H9 (cell line): ENCODE measurements around the gene NINL. TPM values are rescaled to one million over a fixed set of nuclear protein-coding genes. Genes with fewer than 3 reads are reported as not detected.

Source experiments
- DNase-seq: peaks from one replicate; pipeline ENCODE4 v3.0.0-alpha.2; 2017
- H2AFZ ChIP-seq: one replicate; pipeline ENCODE4 v1.6.1; 2013; ENCODE audit warnings: mild to moderate bottlenecking, low read length, control low read depth, moderate library complexity
- H2AK5ac ChIP-seq: 2 replicates; pipeline ENCODE4 v1.6.1; 2013; ENCODE audit warnings: low read length, control low read depth, mixed read lengths; ENCODE audit not compliant: insufficient read length
- H2BK120ac ChIP-seq: one replicate; pipeline ENCODE4 v1.6.1; 2013; ENCODE audit warnings: low read depth, mild to moderate bottlenecking, low read length, control low read depth, inconsistent platforms; ENCODE audit not compliant: poor library complexity, severe bottlenecking
- H2BK12ac ChIP-seq: 2 replicates; pipeline ENCODE4 v1.6.1; 2013; ENCODE audit warnings: low read length, control low read depth, mixed read lengths, low read depth; ENCODE audit not compliant: insufficient read length
- H2BK15ac ChIP-seq: 2 replicates; pipeline ENCODE4 v1.6.1; 2013; ENCODE audit warnings: low read depth, low read length, control low read depth
- H2BK20ac ChIP-seq: one replicate; pipeline ENCODE4 v1.6.1; 2013; ENCODE audit warnings: low read depth, mild to moderate bottlenecking, low read length, control low read depth, inconsistent platforms; ENCODE audit not compliant: poor library complexity, severe bottlenecking
- H2BK5ac ChIP-seq: 2 replicates; pipeline ENCODE4 v1.6.1; 2013; ENCODE audit warnings: low read length, control low read depth, mixed read lengths; ENCODE audit not compliant: insufficient read length
- H3K14ac ChIP-seq: 2 replicates; pipeline ENCODE4 v1.6.1; 2013; ENCODE audit warnings: low read length, control low read depth; ENCODE audit not compliant: insufficient read depth
- H3K18ac ChIP-seq: 2 replicates; pipeline ENCODE4 v1.6.1; 2013; ENCODE audit warnings: low read depth, mild to moderate bottlenecking, mixed read lengths, low read length, control low read depth; ENCODE audit not compliant: insufficient read length
- H3K23ac ChIP-seq: 2 replicates; pipeline ENCODE4 v1.6.1; 2013; ENCODE audit warnings: low read length, control low read depth, mixed read lengths, low read depth; ENCODE audit not compliant: insufficient read length
- H3K23me2 ChIP-seq: 2 replicates; pipeline ENCODE4 v1.6.1; 2013; ENCODE audit warnings: low read depth, mild to moderate bottlenecking, mixed read lengths, low read length, control low read depth; ENCODE audit not compliant: insufficient read length, poor library complexity, severe bottlenecking
- H3K27ac ChIP-seq: 2 replicates; pipeline ENCODE4 v1.5.1; 2013; ENCODE audit warnings: low read length, control low read depth, mixed read lengths, low read depth; ENCODE audit not compliant: insufficient read length
- H3K27me3 ChIP-seq: 2 replicates; pipeline ENCODE4 v1.6.1; 2013; ENCODE audit warnings: low read length, control low read depth, inconsistent platforms; ENCODE audit not compliant: insufficient read depth
- H3K4ac ChIP-seq: 2 replicates; pipeline ENCODE4 v1.6.1; 2013; ENCODE audit warnings: low read depth, mild to moderate bottlenecking, control low read depth, inconsistent platforms, low read length, moderate library complexity
- H3K4me1 ChIP-seq: 2 replicates; pipeline ENCODE4 v1.6.1; 2013; ENCODE audit warnings: low read length, control low read depth, inconsistent platforms; ENCODE audit not compliant: insufficient read depth
- H3K4me2 ChIP-seq: 2 replicates; pipeline ENCODE4 v1.6.1; 2013; ENCODE audit warnings: low read length, control low read depth, mixed read lengths; ENCODE audit not compliant: insufficient read length, insufficient read depth
- H3K56ac ChIP-seq: 2 replicates; pipeline ENCODE4 v1.6.1; 2013; ENCODE audit warnings: low read depth, mild to moderate bottlenecking, mixed read lengths, low read length, control low read depth; ENCODE audit not compliant: insufficient read length
- H3K79me1 ChIP-seq: 2 replicates; pipeline ENCODE4 v1.6.1; 2013; ENCODE audit warnings: low read depth, mild to moderate bottlenecking, moderate library complexity, low read length, control low read depth, inconsistent platforms; ENCODE audit not compliant: insufficient read depth, poor library complexity, severe bottlenecking
- H3K79me2 ChIP-seq: 2 replicates; pipeline ENCODE4 v1.6.1; 2013; ENCODE audit warnings: low read length, control low read depth, inconsistent platforms; ENCODE audit not compliant: insufficient read depth
- H3K9ac ChIP-seq: 2 replicates; pipeline ENCODE4 v1.6.1; 2013; ENCODE audit warnings: low read length, control low read depth, mixed read lengths; ENCODE audit not compliant: insufficient read length; ENCODE audit errors: extremely low read depth
- H3K9me3 ChIP-seq: one replicate; pipeline ENCODE4 v1.6.1; 2013; ENCODE audit warnings: low read depth, low read length, inconsistent platforms; ENCODE audit not compliant: control insufficient read depth
- H3T11ph ChIP-seq: one replicate; pipeline ENCODE4 v1.6.1; 2013; ENCODE audit warnings: mild to moderate bottlenecking, low read length, control low read depth, inconsistent platforms
- H4K20me1 ChIP-seq: one replicate; pipeline ENCODE4 v1.6.1; 2013; ENCODE audit not compliant: control insufficient read depth, insufficient read length, insufficient read depth
- H4K5ac ChIP-seq: 2 replicates; pipeline ENCODE4 v1.6.1; 2013; ENCODE audit warnings: low read depth, mild to moderate bottlenecking, mixed read lengths, low read length, control low read depth; ENCODE audit not compliant: insufficient read length
- H4K8ac ChIP-seq: replicated peaks from 2 replicates; pipeline ENCODE4 v1.6.1; 2013; ENCODE audit warnings: low read length, control low read depth, mixed read lengths, low read depth; ENCODE audit not compliant: insufficient read length
- H4K91ac ChIP-seq: 2 replicates; pipeline ENCODE4 v1.6.1; 2013; ENCODE audit warnings: low read depth, mild to moderate bottlenecking, moderate library complexity, mixed read lengths, low read length, control low read depth; ENCODE audit not compliant: insufficient read length
- H3K27ac Mint-ChIP-seq, 3 experiments: 2 replicates in 2 of 3; 3 replicates in 1 of 3; pipeline ENCODE4 v1.8.0; 2020 to 2021; ENCODE audit warnings: mixed read lengths in 3 of 3, mild to moderate bottlenecking in 1 of 3, moderate library complexity in 1 of 3
- H3K27me3 Mint-ChIP-seq: 2 replicates; pipeline ENCODE4 v1.8.0; 2021; ENCODE audit warnings: low read depth, mild to moderate bottlenecking, moderate library complexity, mixed read lengths
- H3K36me3 Mint-ChIP-seq, 3 experiments: 2 replicates in 2 of 3; 3 replicates in 1 of 3; pipeline ENCODE4 v1.8.0; 2020 to 2021; ENCODE audit warnings: low read depth in 3 of 3, mixed read lengths in 3 of 3; ENCODE audit not compliant: insufficient read depth in 1 of 3
- H3K4me1 Mint-ChIP-seq, 2 experiments: 2 replicates each; pipeline ENCODE4 v1.8.0; 2020; ENCODE audit warnings: mixed read lengths in 2 of 2
- H3K4me3 Mint-ChIP-seq, 2 experiments: 2 replicates in 1 of 2; 3 replicates in 1 of 2; pipeline ENCODE4 v1.8.0; 2020 to 2021; ENCODE audit warnings: mild to moderate bottlenecking in 2 of 2, mixed read lengths in 2 of 2, moderate library complexity in 1 of 2
- H3K9me3 Mint-ChIP-seq, 2 experiments: 2 replicates in 1 of 2; 3 replicates in 1 of 2; pipeline ENCODE4 v1.8.0; 2020; ENCODE audit warnings: mild to moderate bottlenecking in 2 of 2, mixed read lengths in 2 of 2, moderate library complexity in 1 of 2
- CTCF ChIP-seq: fragments of 200-600 bp; sonication (generic); conservative IDR thresholded peaks from 3 replicates; pipeline ENCODE4 v1.8.0; 2021; ENCODE audit warnings: antibody characterized with exemption, mild to moderate bottlenecking
- WGBS: extraction: QIAGEN DNeasy Blood & Tissue Kit; methylation state at CpG from one replicate; pipeline ENCODE4 v1.1.7; 2013; ENCODE audit warnings: missing lambda C conversion rate, low lambda C conversion rate, mixed read lengths; ENCODE audit not compliant: insufficient read length; ENCODE audit errors: extremely low coverage; 5-methylcytosine and 5-hydroxymethylcytosine counted together
- total RNA-seq: library from RNA; stranded (reverse); gene quantifications from 2 replicates; pipeline ENCODE4 v1.2.1, GENCODE V29; 2021

NINL gene
- total RNA-seq, 1 experiment from 2014 or later: 34.3 TPM

DNA sequence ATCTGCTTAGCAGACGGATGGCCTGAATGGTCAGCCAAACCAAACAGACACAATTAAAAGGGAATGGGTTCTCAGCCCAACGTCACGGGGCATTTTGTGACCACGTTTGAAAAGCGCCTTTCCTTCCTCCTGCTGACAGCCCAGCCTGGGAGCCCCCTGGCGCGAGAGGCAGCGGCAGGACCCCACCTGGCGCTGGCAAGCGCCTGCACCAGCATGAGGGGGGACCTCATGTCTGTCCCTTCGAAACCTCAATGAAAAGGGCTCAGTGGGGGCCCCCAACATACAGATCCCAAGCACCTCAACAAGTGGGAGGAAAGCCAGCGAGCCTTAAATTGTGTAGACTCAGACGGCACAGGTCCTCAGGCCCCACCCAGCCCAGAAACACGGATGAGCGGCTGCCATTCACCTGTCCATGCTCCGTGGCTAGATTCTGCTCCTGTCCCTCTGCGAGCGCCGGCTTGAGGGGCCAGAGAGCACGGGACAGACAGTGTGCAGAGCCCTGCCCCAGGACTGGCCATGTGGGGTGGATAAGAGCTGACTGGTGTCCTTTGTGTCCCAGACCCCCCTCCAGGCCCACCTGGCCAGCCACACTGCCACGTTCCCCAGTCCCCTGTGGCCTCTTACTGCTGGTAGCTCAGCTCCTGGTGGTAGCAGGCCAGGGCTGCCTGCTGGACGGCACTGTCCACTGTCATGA lies 87.6 kb downstream of the NINL start:
- no CpG with 5 or more reads among the region's 22 CpGs for WGBS
- no peak overlapping the region for H3K27ac ChIP-seq

More for the DNA sequence above, 87.6 kb downstream of the NINL start:
- no peaks in the 10 kb centered on the region for H3K9me3 Mint-ChIP-seq
- Histone ChIP-seq H3T11ph (no peak overlapping the region), H3K79me2 (no peaks in the 10 kb centered on the region), H4K5ac (no peak overlapping the region), H3K4me1 (no peaks in the 10 kb centered on the region), H3K18ac (no peak overlapping the region), H3K9ac (no peak overlapping the region), H2AFZ (no peak overlapping the region), H3K4ac (no peak overlapping the region), H4K91ac (no peak overlapping the region), H2BK20ac (no peak overlapping the region), H2BK15ac (no peak overlapping the region), H3K9me3 (no peaks in the 10 kb centered on the region), H2BK12ac (no peak overlapping the region), H2BK5ac (no peak overlapping the region), H3K23me2 (no peaks in the 10 kb centered on the region), H3K23ac (no peak overlapping the region), H3K14ac (no peak overlapping the region), H4K20me1 (no peaks in the 10 kb centered on the region), H3K27me3 (no peaks in the 10 kb centered on the region), H3K79me1 (no peaks in the 10 kb centered on the region), H3K56ac (no peak overlapping the region), H3K4me2 (no peak overlapping the region), H2AK5ac (no peak overlapping the region), H4K8ac (no peak overlapping the region), H2BK120ac (no peak overlapping the region)
- H3K27me3 Mint-ChIP-seq: no peaks in the 10 kb centered on the region; the same call in 1 of the 2 replicates
- peaks cover 33 to 53% (median 44%) of the 10 kb centered on the region in 3 experiments for H3K36me3 Mint-ChIP-seq
- no peaks in the 10 kb centered on the region; a peak in 1 of 4 replicates for H3K4me1 Mint-ChIP-seq
- no peak overlapping the region for H3K4me3 Mint-ChIP-seq
- DNase-seq: no peak
- no peak for TF ChIP-seq CTCF
- H3K27ac Mint-ChIP-seq: no peak overlapping the region
